HG02610 (cell line): Measurements from ENCODE around the gene HMG20B.
"Not testable (repeated sequence)": the region's sequence is repeated elsewhere in the genome, so short reads cannot be mapped to it uniquely, and the experiment has no call there.

Experiments used
- ATAC-seq: cut with Tn5 transposase; IDR thresholded peaks from one replicate; pipeline ENCODE4 v1.9.1; 2021; ENCODE audit warnings: mild to moderate bottlenecking, moderate library complexity; ENCODE audit not compliant: unreplicated experiment

The HMG20B gene

GRCh38 chr19:3578390-3578789, 5.6 kb downstream of the HMG20B start:
- ATAC-seq = no peak

GRCh38 chr19:3580156-3580934, 7.6 kb downstream of the HMG20B start:
- ATAC-seq = no peak

GRCh38 chr19:3581792-3582191, 9.0 kb downstream of the HMG20B start:
- ATAC-seq = not testable (repeated sequence)

- ATAC-seq = not testable (repeated sequence)
Measured at GRCh38 chr19:3584036-3584802, 11.5 kb downstream of the HMG20B start.

- ATAC-seq = no peak
Measured at GRCh38 chr19:3585301-3586126, 12.8 kb downstream of the HMG20B start, which contains the start of gene GIPC3. GIPC3 (plus strand) TSS chr19:3585478; CDS start chr19:3585598, 120 bp downstream.

- no peak for ATAC-seq
Measured at GRCh38 chr19:3586127-3586626, 13.4 kb downstream of the HMG20B start.

GRCh38 chr19:3586707-3587346, 14.1 kb downstream of the HMG20B start:
- no peak for ATAC-seq

GRCh38 chr19:3589439-3589838, 16.7 kb downstream of the HMG20B start:
- no peak for ATAC-seq

- ATAC-seq = no peak
Measured at GRCh38 chr19:3589949-3590348, 17.2 kb downstream of the HMG20B start.

GRCh38 chr19:3590991-3591659, 18.4 kb downstream of the HMG20B start:
- no peak for ATAC-seq

- no peak for ATAC-seq
Measured at GRCh38 chr19:3591876-3592613, 19.3 kb downstream of the HMG20B start.

- no peak for ATAC-seq
Measured at GRCh38 chr19:3593156-3593555, 20.4 kb downstream of the HMG20B start.

- no peak for ATAC-seq
Measured at GRCh38 chr19:3595521-3596061, 22.8 kb downstream of the HMG20B start.

GRCh38 chr19:3599776-3600187, 27.0 kb downstream of the HMG20B start:
- ATAC-seq = no peak

- ATAC-seq = no peak
Measured at GRCh38 chr19:3601021-3601420, 28.3 kb downstream of the HMG20B start.

- no peak for ATAC-seq
Measured at GRCh38 chr19:3603121-3603811, 30.5 kb downstream of the HMG20B start.

GRCh38 chr19:3604227-3604986, 31.7 kb downstream of the HMG20B start:
- ATAC-seq = no peak

- no peak for ATAC-seq
Measured at GRCh38 chr19:3604987-3605343, 32.2 kb downstream of the HMG20B start.
